ENCODE data around the gene SETD2. TPM values are rescaled to one million over a fixed set of nuclear protein-coding genes. Genes with fewer than 3 reads are reported as not detected.

Gene SETD2
- total and polyA plus RNA-seq, 9 of the 15 experiments (the other 6 are each of a cell fraction or from before 2014, with no cell fraction given): 8.2 to 44.0 (median 33.6) TPM

DNA sequence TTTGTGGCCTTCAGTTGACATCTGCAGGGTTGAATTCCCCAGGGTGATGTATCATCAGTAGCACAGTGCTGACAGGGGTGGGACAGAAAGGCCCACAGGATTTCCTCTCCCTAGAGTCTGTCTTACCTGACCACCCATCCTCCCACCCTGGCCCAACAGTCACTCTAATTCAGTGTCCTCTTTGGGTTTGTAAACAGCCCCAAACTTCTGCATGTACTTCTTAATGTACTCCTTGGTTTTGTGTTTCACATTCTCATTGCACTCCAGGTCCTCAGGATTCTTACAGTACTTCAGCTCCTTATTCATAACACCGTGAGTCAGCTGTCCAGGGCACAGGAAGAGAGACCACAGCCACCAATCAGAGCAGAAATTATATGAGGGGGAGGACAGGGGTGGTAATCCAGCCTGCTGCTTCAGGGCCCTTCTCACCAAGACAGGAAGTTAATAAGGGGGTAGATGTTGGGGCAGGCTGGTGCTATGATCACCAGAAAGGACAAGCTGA lies 146.9 kb downstream of the SETD2 start (continued):
- TF ChIP-seq ZNF57 (CRISPR knock-in tag; IDR thresholded peaks at IDR 0.05) (no peak), NFYB (IDR thresholded peaks at IDR 0.05; ENCODE audit: extremely low read depth, insufficient read length) (peak; percentile 37), NBN (IDR thresholded peaks at IDR 0.05; ENCODE audit: low read depth) (peak; percentile 25; the same call in 1 of the 2 replicates), NR2C1 (IDR thresholded peaks at IDR 0.05) (no peak), NR2C1 (tag; IDR thresholded peaks at IDR 0.05) (no peak), RBBP5 (IDR thresholded peaks at IDR 0.05; ENCODE audit: borderline replicate concordance, insufficient read depth, low read length, poor library complexity, severe bottlenecking) (no peak), SLC30A9 (CRISPR knock-in tag; IDR thresholded peaks at IDR 0.05) (no peak), CGGBP1 (CRISPR knock-in tag; IDR thresholded peaks at IDR 0.05) (no peak), RFX7 (CRISPR knock-in tag; IDR thresholded peaks at IDR 0.05) (no peak), SRSF3 (IDR thresholded peaks at IDR 0.05; ENCODE audit: insufficient read depth, low read length) (no peak), CXXC5 (CRISPR knock-in tag; IDR thresholded peaks at IDR 0.05) (peak; percentile 57; the same call in 1 of the 2 replicates), SAFB2 (IDR thresholded peaks at IDR 0.05; ENCODE audit: borderline replicate concordance, low read depth, low read length, severe bottlenecking) (no peak), ARNT (IDR thresholded peaks at IDR 0.05) (peak in 1 of 2 experiments; percentile 72; a peak in 1 of 4 replicates), CBX3 (IDR thresholded peaks at IDR 0.05; ENCODE audit: borderline replicate concordance in 1 of 2, low read length in 2 of 2) (no peak; a peak in 1 of 3 replicates), POLR3G (IDR thresholded peaks at IDR 0.05; ENCODE audit: extremely low read depth, insufficient read length, insufficient replicate concordance) (no peak), TARDBP (IDR thresholded peaks at IDR 0.05) (no peak; the same call in 1 of the 2 replicates), SAP30 (IDR thresholded peaks at IDR 0.05; ENCODE audit: borderline replicate concordance, insufficient read depth, low read depth, low read length, poor library complexity, severe bottlenecking) (no peak), MTF1 (CRISPR knock-in tag; IDR thresholded peaks at IDR 0.05; ENCODE audit: borderline replicate concordance) (no peak), SFPQ (IDR thresholded peaks at IDR 0.05; ENCODE audit: low read depth, low read length) (no peak), TRIM25 (IDR thresholded peaks at IDR 0.05; ENCODE audit: borderline replicate concordance) (no peak), MEF2D (tag; conservative IDR thresholded peaks at IDR 0.05; ENCODE audit: low read depth) (no peak), ZNF282 (CRISPR knock-in tag; IDR thresholded peaks at IDR 0.05) (no peak)
- TF ChIP-seq, protein P1, sequence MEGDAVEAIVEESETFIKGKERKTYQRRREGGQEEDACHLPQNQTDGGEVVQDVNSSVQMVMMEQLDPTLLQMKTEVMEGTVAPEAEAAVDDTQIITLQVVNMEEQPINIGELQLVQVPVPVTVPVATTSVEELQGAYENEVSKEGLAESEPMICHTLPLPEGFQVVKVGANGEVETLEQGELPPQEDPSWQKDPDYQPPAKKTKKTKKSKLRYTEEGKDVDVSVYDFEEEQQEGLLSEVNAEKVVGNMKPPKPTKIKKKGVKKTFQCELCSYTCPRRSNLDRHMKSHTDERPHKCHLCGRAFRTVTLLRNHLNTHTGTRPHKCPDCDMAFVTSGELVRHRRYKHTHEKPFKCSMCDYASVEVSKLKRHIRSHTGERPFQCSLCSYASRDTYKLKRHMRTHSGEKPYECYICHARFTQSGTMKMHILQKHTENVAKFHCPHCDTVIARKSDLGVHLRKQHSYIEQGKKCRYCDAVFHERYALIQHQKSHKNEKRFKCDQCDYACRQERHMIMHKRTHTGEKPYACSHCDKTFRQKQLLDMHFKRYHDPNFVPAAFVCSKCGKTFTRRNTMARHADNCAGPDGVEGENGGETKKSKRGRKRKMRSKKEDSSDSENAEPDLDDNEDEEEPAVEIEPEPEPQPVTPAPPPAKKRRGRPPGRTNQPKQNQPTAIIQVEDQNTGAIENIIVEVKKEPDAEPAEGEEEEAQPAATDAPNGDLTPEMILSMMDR (IDR thresholded peaks at IDR 0.05 in 2 of 3, conservative IDR thresholded peaks at IDR 0.05 in 1 of 3; ENCODE audit: insufficient read depth in 2 of 3, low read depth in 1 of 3, low read length in 3 of 3): no peak
